ENCODE data around the gene RAB8B. TPM values are rescaled to one million over a fixed set of nuclear protein-coding genes. Genes with fewer than 3 reads are reported as not detected.

RAB8B gene
- total and polyA plus RNA-seq, 10 of the 15 experiments (the other 5 are each of a cell fraction or from before 2014, with no cell fraction given): 17.8 to 104 (median 65.1) TPM

DNA sequence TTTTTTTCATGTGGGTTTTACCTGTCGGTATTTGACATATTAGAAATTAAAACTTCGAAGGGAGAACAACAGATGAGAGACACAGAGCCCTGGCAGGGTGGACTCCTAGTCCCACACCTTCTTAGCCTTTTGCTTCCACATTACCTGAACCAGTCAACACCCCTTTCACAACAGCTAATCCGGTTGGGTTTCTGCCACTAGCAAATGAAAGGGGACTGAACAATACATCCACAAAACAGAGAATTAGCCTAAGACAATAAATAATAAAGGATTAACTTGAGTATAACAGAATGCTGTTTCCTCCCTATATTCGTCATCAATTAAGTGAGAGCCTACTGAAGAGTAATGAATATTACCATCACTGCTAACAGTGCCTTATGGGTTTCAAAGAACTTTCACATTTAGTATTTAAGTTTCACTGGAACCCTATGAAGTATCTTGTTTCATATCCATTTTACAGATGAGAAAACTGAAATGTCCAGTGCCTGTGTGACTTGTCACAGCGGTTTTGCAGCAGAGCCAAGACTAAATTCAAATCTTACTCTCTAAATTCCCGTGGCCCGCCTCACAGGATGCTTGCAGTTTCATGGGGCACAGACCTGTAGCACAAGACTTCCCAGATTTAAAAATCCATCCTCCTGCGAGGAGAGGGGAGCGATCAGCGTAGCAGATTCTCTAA is 1.0 kb upstream of the RAB8B start (continued):
- TF ChIP-seq, protein P1, sequence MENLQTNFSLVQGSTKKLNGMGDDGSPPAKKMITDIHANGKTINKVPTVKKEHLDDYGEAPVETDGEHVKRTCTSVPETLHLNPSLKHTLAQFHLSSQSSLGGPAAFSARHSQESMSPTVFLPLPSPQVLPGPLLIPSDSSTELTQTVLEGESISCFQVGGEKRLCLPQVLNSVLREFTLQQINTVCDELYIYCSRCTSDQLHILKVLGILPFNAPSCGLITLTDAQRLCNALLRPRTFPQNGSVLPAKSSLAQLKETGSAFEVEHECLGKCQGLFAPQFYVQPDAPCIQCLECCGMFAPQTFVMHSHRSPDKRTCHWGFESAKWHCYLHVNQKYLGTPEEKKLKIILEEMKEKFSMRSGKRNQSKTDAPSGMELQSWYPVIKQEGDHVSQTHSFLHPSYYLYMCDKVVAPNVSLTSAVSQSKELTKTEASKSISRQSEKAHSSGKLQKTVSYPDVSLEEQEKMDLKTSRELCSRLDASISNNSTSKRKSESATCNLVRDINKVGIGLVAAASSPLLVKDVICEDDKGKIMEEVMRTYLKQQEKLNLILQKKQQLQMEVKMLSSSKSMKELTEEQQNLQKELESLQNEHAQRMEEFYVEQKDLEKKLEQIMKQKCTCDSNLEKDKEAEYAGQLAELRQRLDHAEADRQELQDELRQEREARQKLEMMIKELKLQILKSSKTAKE (IDR thresholded peaks at IDR 0.05; ENCODE audit: low read depth, poor library complexity, severe bottlenecking): no peak

DNA sequence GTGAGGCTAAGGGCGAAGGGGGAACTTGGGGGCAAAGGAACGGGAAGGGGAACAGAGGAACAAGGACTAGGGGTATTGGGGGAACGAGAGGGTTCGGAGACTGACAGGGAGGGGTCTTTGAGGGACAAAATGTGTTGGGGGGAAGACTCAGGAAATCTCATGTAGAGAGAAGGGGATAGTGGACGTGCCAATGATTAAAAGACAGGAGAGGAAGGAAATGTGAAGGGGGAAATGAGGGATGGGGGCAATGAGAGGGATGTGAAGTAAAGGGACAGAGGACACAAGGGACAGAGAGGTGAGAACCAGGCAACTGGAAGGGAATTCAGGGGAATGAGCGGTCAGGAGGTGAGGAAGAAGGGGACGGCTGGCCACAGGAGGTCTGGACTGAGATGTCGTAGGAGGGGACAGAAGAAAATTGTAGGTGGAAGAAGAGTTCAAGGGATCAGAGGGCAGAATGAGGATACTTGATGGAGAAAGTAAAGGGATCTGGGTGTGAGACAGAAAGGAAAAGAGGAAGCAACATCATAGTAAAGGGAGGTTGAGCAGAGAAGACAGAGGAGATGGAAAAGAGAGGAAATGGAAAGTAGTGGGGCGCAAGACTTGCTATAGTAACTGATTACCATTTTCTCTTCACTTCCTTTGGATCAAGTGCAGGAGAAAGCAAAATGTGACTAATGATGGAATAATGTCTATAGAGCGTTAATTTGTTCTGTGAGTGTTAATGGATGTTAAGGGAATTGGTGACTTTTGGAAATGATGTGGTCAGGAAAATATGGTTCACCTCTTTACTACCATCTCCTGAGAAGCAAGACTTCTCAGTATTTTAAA is 749 bp downstream of the RAB8B start:
- Histone ChIP-seq H3K4me2 (ENCODE audit: control insufficient read depth, insufficient read depth) (peak overlapping the region; percentile 85), H3K36me3 (ENCODE audit: control insufficient read depth in 2 of 2, insufficient read depth in 2 of 2, low read length in 1 of 2) (no peaks in the 10 kb centered on the region), H3K4me3 (peak overlapping the region; percentile 96), H3K79me2 (ENCODE audit: control insufficient read depth, insufficient read depth, low read length) (peaks cover 58% of the 10 kb centered on the region), H3K4me1 (ENCODE audit: control insufficient read depth, insufficient read depth, low read length) (peaks cover 30% of the 10 kb centered on the region), H2AFZ (ENCODE audit: control insufficient read depth, low read depth, low read length) (peak overlapping the region; percentile 40), H3K9me3 (replicated peaks; ENCODE audit: control insufficient read depth, insufficient read depth, low read length) (no peaks in the 10 kb centered on the region), H3K9ac (ENCODE audit: control insufficient read depth, insufficient read depth, low read length) (peak overlapping the region; percentile 79), H3K27ac (ENCODE audit: control insufficient read depth, insufficient read depth) (peak overlapping the region; percentile 86), H3K27me3 (replicated peaks in 1 of 2; ENCODE audit: control insufficient read depth in 2 of 2, insufficient read depth in 2 of 2, low read length in 1 of 2) (no peaks in the 10 kb centered on the region), H4K20me1 (ENCODE audit: control insufficient read depth, insufficient read depth) (no peaks in the 10 kb centered on the region)
- DNase-seq (ENCODE audit: low read depth, low spot score) (no peak), FAIRE-seq (no peak), ATAC-seq (no peak)
- ChIA-PET CTCF (interaction anchor here (1.1 to 8.7 kb wide), 4 partner anchors 14 to 96 kb away, joined by 3 to 90 read pairs (median 28); no protein-coding TSS in a partner anchor), SMC1A (ENCODE audit: uncharacterized antibody, unreplicated experiment) (interaction anchor here (0.8 to 8.8 kb wide), 15 partner anchors 9 to 214 kb away, joined by 3 to 252 read pairs (median 9); partner anchors contain the start of genes APH1B and RPS27L), RAD21 (ENCODE audit: unreplicated experiment) (interaction anchor here (1.0 to 6.4 kb wide), 9 partner anchors 13 to 88 kb away, joined by 4 to 58 read pairs (median 16); partner anchors contain the start of gene RPS27L), POLR2A (interaction anchor here (0.7 to 8.6 kb wide), 4 partner anchors 12 to 153 kb away, joined by 3 to 118 read pairs (median 24); partner anchors contain the start of gene RPS27L)
- intact Hi-C loops (cut with micrococcal nuclease; ENCODE audit: unreplicated experiment) (loop anchor here (2.0 to 10.0 kb wide), 4 partner anchors 33 to 315 kb away; partner anchors contain the start of genes RPS27L and USP3), in situ Hi-C loops (cut with MboI) (no loop called here)
- 0% methylated on average over 10 of the region's 10 CpGs for WGBS (ENCODE audit: insufficient coverage, insufficient replicate concordance, low lambda C conversion rate, missing lambda C conversion rate)
- TSS peak; percentile 54 for BruUV-seq (replicated peaks)
- no peak for TF ChIP-seq NR2C1 (IDR thresholded peaks at IDR 0.05)
- TF ChIP-seq, protein P2, sequence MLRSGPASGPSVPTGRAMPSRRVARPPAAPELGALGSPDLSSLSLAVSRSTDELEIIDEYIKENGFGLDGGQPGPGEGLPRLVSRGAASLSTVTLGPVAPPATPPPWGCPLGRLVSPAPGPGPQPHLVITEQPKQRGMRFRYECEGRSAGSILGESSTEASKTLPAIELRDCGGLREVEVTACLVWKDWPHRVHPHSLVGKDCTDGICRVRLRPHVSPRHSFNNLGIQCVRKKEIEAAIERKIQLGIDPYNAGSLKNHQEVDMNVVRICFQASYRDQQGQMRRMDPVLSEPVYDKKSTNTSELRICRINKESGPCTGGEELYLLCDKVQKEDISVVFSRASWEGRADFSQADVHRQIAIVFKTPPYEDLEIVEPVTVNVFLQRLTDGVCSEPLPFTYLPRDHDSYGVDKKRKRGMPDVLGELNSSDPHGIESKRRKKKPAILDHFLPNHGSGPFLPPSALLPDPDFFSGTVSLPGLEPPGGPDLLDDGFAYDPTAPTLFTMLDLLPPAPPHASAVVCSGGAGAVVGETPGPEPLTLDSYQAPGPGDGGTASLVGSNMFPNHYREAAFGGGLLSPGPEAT (IDR thresholded peaks at IDR 0.05; ENCODE audit: low read depth): peak; percentile 74
- TF ChIP-seq, protein P3, sequence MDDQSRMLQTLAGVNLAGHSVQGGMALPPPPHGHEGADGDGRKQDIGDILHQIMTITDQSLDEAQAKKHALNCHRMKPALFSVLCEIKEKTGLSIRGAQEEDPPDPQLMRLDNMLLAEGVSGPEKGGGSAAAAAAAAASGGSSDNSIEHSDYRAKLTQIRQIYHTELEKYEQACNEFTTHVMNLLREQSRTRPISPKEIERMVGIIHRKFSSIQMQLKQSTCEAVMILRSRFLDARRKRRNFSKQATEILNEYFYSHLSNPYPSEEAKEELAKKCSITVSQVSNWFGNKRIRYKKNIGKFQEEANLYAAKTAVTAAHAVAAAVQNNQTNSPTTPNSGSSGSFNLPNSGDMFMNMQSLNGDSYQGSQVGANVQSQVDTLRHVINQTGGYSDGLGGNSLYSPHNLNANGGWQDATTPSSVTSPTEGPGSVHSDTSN (IDR thresholded peaks at IDR 0.05; ENCODE audit: insufficient replicate concordance, low read depth, low read length): no peak
- TF ChIP-seq ZBED1 (IDR thresholded peaks at IDR 0.05; ENCODE audit: borderline replicate concordance): no peak
- TF ChIP-seq HDAC2 (IDR thresholded peaks at IDR 0.05): no peak
- TF ChIP-seq ZNF622 (IDR thresholded peaks at IDR 0.05): no peak
- TF ChIP-seq IKZF2 (IDR thresholded peaks at IDR 0.05): peak; percentile 70 to 77
- TF ChIP-seq ESRRA (IDR thresholded peaks at IDR 0.05; ENCODE audit: low read length): no peak
- no peak for TF ChIP-seq HCFC1 (IDR thresholded peaks at IDR 0.05; ENCODE audit: low read length)
- TF ChIP-seq, protein P4, sequence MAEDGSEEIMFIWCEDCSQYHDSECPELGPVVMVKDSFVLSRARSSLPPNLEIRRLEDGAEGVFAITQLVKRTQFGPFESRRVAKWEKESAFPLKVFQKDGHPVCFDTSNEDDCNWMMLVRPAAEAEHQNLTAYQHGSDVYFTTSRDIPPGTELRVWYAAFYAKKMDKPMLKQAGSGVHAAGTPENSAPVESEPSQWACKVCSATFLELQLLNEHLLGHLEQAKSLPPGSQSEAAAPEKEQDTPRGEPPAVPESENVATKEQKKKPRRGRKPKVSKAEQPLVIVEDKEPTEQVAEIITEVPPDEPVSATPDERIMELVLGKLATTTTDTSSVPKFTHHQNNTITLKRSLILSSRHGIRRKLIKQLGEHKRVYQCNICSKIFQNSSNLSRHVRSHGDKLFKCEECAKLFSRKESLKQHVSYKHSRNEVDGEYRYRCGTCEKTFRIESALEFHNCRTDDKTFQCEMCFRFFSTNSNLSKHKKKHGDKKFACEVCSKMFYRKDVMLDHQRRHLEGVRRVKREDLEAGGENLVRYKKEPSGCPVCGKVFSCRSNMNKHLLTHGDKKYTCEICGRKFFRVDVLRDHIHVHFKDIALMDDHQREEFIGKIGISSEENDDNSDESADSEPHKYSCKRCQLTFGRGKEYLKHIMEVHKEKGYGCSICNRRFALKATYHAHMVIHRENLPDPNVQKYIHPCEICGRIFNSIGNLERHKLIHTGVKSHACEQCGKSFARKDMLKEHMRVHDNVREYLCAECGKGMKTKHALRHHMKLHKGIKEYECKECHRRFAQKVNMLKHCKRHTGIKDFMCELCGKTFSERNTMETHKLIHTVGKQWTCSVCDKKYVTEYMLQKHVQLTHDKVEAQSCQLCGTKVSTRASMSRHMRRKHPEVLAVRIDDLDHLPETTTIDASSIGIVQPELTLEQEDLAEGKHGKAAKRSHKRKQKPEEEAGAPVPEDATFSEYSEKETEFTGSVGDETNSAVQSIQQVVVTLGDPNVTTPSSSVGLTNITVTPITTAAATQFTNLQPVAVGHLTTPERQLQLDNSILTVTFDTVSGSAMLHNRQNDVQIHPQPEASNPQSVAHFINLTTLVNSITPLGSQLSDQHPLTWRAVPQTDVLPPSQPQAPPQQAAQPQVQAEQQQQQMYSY (CRISPR knock-in tag; IDR thresholded peaks at IDR 0.05): no peak

Data from GM12878 (cell line).